Adrenal gland (tissue), 12 donors: ENCODE measurements around the gene IL20RA. TPM values are rescaled to one million over a fixed set of nuclear protein-coding genes. Genes with fewer than 3 reads are reported as not detected.

Experiments
- DNase-seq, 7 donors: peaks; one replicate each; pipeline ENCODE4 v3.0.0-alpha.2; 2019 to 2020
- H3K27ac ChIP-seq, 5 donors: fragments of 200-600 bp; sonication (generic) in 4 of 5; 1 replicate in 3 of 5; 2 replicates in 2 of 5; pipeline versions ENCODE4 v1.5.1 to v1.8.0; 2016 to 2020; ENCODE audit warnings: mild to moderate bottlenecking in 1 of 5
- H3K27me3 ChIP-seq: fragments of 200-600 bp; 2 replicates; pipeline ENCODE4 v1.8.0; 2021
- H3K36me3 ChIP-seq, 2 donors: fragments of 200-600 bp; replicated peaks in 1 of 2; 1 replicate in 1 of 2; 2 replicates in 1 of 2; pipeline versions ENCODE4 v1.5.1 to v1.8.0; 2018 to 2022
- H3K4me1 ChIP-seq, 2 donors: fragments of 200-600 bp; replicated peaks in 1 of 2; 1 replicate in 1 of 2; 2 replicates in 1 of 2; pipeline versions ENCODE4 v1.5.1 to v1.8.0; 2018 to 2021
- H3K4me3 ChIP-seq, 4 donors: fragments of 200-600 bp; sonication (generic) in 3 of 4; one replicate each; pipeline ENCODE4 v1.5.1; 2016 to 2018
- H3K9me3 ChIP-seq, 3 donors: fragments of 200-600 bp; sonication (generic) in 1 of 3; replicated peaks in 1 of 3; 1 replicate in 2 of 3; 2 replicates in 1 of 3; pipeline versions ENCODE4 v1.5.1 to v1.8.0; 2016 to 2021
- POLR2A ChIP-seq, 2 donors: fragments of 450-650 bp; IDR thresholded peaks; one replicate each; pipeline ENCODE4 v1.6.1; 2017; ENCODE audit warnings: antibody characterized with exemption in 2 of 2, mild to moderate bottlenecking in 2 of 2, moderate library complexity in 1 of 2
- WGBS, 4 donors: extraction: QIAGEN DNeasy Blood & Tissue Kit in 2 of 4; methylation state at CpG; one replicate each; pipeline versions ENCODE4 v1.1.5 to v1.1.7; 2013 to 2017; 5-methylcytosine and 5-hydroxymethylcytosine counted together
- intact Hi-C, 2 donors: fragments of 100-400 bp; cut with DNase I; formaldehyde crosslinking; loops; one replicate each; pipeline versions ENCODE4 v1.14.1 to v1.15.0; 2022 to 2023
- polyA plus RNA-seq, 3 donors: library from polyadenylated mRNA; stranded (reverse); fragments of 200-250 nt in 2 of 3; fragments of 350-450 nt in 1 of 3; fragmentation: Illumina TruSeq in 1 of 3; extraction: RNeasy Lipid Tissue Mini Kit (QIAGEN cat#74804) in 1 of 3; gene quantifications; one replicate each; pipeline ENCODE4 v1.2.3, GENCODE V29; 2013 to 2014
- total RNA-seq, 9 donors: library from RNA; depleted of rRNA in 4 of 9; stranded (reverse); fragments of >200 nt in 4 of 9; fragments of 120-200 nt in 1 of 9; fragmentation: NEBNext Ultra II Directional in 1 of 9; extraction: Animal tissue kit (Norgen Biotek cat#: 25700) in 1 of 9; gene quantifications; one replicate each; pipeline versions ENCODE4 v1.1.0 to v1.2.4, GENCODE V29; 2013 to 2023
- TF ChIP-seq, protein P1 (sequence below), 6 experiments: fragments of 450-650 bp in 4 of 6; fragments of 200-600 bp in 2 of 6; sonication (generic) in 1 of 6; IDR thresholded peaks; 1 replicate in 5 of 6; 2 replicates in 1 of 6; pipeline versions ENCODE4 v1.5.1 to v1.8.0; 2016 to 2021; ENCODE audit warnings: antibody characterized with exemption in 6 of 6, mild to moderate bottlenecking in 2 of 6, moderate library complexity in 1 of 6
- donor health status: healthy with polysubstance abuse.
- donor health status: Bipolar disorder and iron deficiency.
- donor health status: DM: yes; HTN: yes; CAD: no.
- donor health status: DM: no; HTN: no; CAD: no.
- donor health status: DM: no; HTN: no; CAD: no.
- donor health status: DM: yes; HTN: yes; CAD: no.

IL20RA gene
- total and polyA plus RNA-seq, 12 donors = 6.6 to 23.5 (median 12.7) TPM

DNA sequence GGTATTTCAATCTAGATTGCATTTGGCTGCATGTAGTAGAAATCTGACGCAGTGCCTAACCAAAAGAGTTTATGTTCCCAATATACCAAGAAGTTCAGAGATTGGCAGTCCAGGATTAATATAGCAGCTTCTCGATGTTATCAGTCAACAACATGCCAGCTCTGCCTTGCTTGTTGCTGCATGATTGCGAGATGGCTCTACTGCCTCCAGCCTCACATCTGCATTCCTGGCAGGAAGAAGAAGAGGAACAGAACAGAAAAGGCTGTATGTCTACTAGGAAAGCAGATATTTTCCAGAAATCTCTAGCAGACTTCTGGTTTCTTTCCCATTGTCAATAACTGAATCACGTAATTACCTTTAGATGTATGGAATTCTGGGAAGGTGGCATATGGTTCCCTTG, 61.8 kb downstream of the IL20RA start:
- H3K4me1 ChIP-seq = no peaks in the 10 kb centered on the region
- H3K36me3 ChIP-seq = no peaks in the 10 kb centered on the region
- TF ChIP-seq, protein P1, sequence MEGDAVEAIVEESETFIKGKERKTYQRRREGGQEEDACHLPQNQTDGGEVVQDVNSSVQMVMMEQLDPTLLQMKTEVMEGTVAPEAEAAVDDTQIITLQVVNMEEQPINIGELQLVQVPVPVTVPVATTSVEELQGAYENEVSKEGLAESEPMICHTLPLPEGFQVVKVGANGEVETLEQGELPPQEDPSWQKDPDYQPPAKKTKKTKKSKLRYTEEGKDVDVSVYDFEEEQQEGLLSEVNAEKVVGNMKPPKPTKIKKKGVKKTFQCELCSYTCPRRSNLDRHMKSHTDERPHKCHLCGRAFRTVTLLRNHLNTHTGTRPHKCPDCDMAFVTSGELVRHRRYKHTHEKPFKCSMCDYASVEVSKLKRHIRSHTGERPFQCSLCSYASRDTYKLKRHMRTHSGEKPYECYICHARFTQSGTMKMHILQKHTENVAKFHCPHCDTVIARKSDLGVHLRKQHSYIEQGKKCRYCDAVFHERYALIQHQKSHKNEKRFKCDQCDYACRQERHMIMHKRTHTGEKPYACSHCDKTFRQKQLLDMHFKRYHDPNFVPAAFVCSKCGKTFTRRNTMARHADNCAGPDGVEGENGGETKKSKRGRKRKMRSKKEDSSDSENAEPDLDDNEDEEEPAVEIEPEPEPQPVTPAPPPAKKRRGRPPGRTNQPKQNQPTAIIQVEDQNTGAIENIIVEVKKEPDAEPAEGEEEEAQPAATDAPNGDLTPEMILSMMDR (IDR thresholded peaks at IDR 0.05) = no peak
- TF ChIP-seq POLR2A (IDR thresholded peaks at IDR 0.05) = no peak
- intact Hi-C loops = no loop called here
- H3K4me3 ChIP-seq = no peak overlapping the region
- peaks cover 6% of the 10 kb centered on the region for H3K27me3 ChIP-seq
- no peaks in the 10 kb centered on the region for H3K9me3 ChIP-seq
- H3K27ac ChIP-seq = no peak overlapping the region
- 79 to 84% (median 81%) methylated on average over 4 of the region's 4 CpGs for WGBS, 4 donors
- no peak for DNase-seq

- Histone ChIP-seq H3K9me3 (no peaks in the 10 kb centered on the region), H3K4me1 (no peaks in the 10 kb centered on the region), H3K36me3 (no peaks in the 10 kb centered on the region), H3K27ac (peak overlapping the region in 1 of 5 donors; percentile 54), H3K4me3 (no peak overlapping the region), H3K27me3 (peaks cover 6% of the 10 kb centered on the region)
- TF ChIP-seq, protein P1 (IDR thresholded peaks at IDR 0.05) = no peak
- no peak for TF ChIP-seq POLR2A (IDR thresholded peaks at IDR 0.05)
- DNase-seq = peak in 1 of 7 donors; percentile 85
- intact Hi-C loops = no loop called here
- WGBS, 4 donors = 64 to 75% (median 70%) methylated on average over 5 of the region's 5 CpGs
These were observed 64.7 kb downstream of the IL20RA start for GRCh38 chr6:136980070-136980469.

GRCh38 chr6:136979206-136979605, 65.6 kb downstream of the IL20RA start:
- no peaks in the 10 kb centered on the region for H3K4me1 ChIP-seq
- no peak for DNase-seq
- H3K36me3 ChIP-seq = no peaks in the 10 kb centered on the region
- intact Hi-C loops = no loop called here
- H3K27me3 ChIP-seq = peaks cover 6% of the 10 kb centered on the region
- 77 to 86% (median 82%) methylated on average over 2 to 5 of the region's 5 CpGs for WGBS, 4 donors
- no peaks in the 10 kb centered on the region for H3K9me3 ChIP-seq
- TF ChIP-seq, protein P1 (IDR thresholded peaks at IDR 0.05) = no peak
- no peak for TF ChIP-seq POLR2A (IDR thresholded peaks at IDR 0.05)
- H3K4me3 ChIP-seq = no peak overlapping the region
- H3K27ac ChIP-seq = peak overlapping the region in 1 of 5 donors; percentile 54

- H3K27me3 ChIP-seq = peaks cover 6% of the 10 kb centered on the region
- H3K36me3 ChIP-seq = no peaks in the 10 kb centered on the region
- WGBS, 4 donors = 62 to 78% (median 69%) methylated on average over 5 of the region's 5 CpGs
- no peak overlapping the region for H3K4me3 ChIP-seq
- DNase-seq = no peak
- TF ChIP-seq, protein P1 (IDR thresholded peaks at IDR 0.05) = no peak
- TF ChIP-seq POLR2A (IDR thresholded peaks at IDR 0.05) = no peak
- no peaks in the 10 kb centered on the region for H3K4me1 ChIP-seq
- no peak overlapping the region for H3K27ac ChIP-seq
- no peaks in the 10 kb centered on the region for H3K9me3 ChIP-seq
- intact Hi-C loops = no loop called here
These were observed 67.7 kb downstream of the IL20RA start for GRCh38 chr6:136977075-136977474.
